PC-9 (cell line): Measurements from ENCODE around the gene NSMCE1.

Experiments used
- EZH2 ChIP-seq: fragments of 200-600 bp; sonication (generic); IDR thresholded peaks from 2 replicates; pipeline ENCODE4 v1.8.0; 2017; ENCODE audit warnings: antibody characterized with exemption, low read depth
- TF ChIP-seq, protein P1 (sequence below): fragments of 200-600 bp; sonication (generic); conservative IDR thresholded peaks from 2 replicates; pipeline ENCODE4 v1.6.1; 2017; ENCODE audit warnings: mixed run types, antibody characterized with exemption, mild to moderate bottlenecking, moderate library complexity

DNA sequence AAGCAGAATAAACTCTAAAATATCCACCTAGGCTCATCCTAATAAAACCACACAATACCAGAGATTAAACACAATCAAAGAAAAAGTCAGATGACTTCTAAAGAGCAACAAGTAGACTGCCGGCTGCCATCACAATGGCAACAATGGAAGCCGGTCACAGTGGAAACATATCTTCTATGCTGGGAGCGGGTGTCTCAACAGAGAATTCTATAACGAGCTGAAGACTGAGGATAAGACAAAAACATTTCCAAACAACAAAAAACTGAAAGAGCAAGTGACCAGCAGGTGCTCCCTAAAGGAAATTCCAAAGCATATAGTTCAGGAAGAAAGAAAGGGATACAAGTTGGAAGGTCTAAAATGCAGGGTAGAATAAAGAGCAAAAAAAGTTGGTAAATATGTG, 8.9 kb downstream of the NSMCE1 start:
- TF ChIP-seq, protein P1, sequence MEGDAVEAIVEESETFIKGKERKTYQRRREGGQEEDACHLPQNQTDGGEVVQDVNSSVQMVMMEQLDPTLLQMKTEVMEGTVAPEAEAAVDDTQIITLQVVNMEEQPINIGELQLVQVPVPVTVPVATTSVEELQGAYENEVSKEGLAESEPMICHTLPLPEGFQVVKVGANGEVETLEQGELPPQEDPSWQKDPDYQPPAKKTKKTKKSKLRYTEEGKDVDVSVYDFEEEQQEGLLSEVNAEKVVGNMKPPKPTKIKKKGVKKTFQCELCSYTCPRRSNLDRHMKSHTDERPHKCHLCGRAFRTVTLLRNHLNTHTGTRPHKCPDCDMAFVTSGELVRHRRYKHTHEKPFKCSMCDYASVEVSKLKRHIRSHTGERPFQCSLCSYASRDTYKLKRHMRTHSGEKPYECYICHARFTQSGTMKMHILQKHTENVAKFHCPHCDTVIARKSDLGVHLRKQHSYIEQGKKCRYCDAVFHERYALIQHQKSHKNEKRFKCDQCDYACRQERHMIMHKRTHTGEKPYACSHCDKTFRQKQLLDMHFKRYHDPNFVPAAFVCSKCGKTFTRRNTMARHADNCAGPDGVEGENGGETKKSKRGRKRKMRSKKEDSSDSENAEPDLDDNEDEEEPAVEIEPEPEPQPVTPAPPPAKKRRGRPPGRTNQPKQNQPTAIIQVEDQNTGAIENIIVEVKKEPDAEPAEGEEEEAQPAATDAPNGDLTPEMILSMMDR: no peak
- no peak for TF ChIP-seq EZH2
